Renal pelvis (tissue), 4 donors: ENCODE measurements around the gene ARRB2. TPM values are rescaled to one million over a fixed set of nuclear protein-coding genes. Genes with fewer than 3 reads are reported as not detected.

Source experiments
- DNase-seq: peaks from one replicate; pipeline ENCODE4 v3.0.0-alpha.2; 2013
- polyA plus RNA-seq, 3 donors: library from polyadenylated mRNA; unstranded; fragments of 120-200 nt; gene quantifications; one replicate each; pipeline ENCODE4 v1.2.1, GENCODE V29; 2013; ENCODE audit not compliant: insufficient read length in 3 of 3

The ARRB2 gene
- polyA plus RNA-seq, 3 donors, result 32.8 to 36.6 (median 36.5) TPM

- no peak for DNase-seq
Measured at GRCh38 chr17:4722678-4723240, 12.3 kb downstream of the ARRB2 start.

DNA sequence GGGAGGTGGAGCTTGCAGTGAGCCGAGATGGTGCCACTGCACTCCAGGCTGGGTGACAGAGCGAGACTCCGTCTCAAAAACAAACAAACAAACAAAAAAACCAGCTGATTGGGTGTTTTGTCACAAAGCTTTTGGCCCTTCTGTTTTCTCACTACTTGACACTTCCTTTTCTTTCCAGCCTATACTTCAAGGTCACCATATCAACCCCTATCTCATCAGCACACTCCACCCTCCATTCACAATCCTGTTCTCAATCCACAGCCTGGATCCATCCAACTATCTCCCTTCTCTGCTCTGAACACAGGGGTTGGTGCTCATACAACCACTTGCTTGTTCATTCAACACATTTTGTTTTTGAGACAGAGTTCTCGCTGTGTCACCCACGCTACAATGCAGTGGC lies 14.2 kb downstream of the ARRB2 start:
- DNase-seq, result no peak

GRCh38 chr17:4725646-4726310 lies 15.3 kb downstream of the ARRB2 start:
- no peak for DNase-seq

DNA sequence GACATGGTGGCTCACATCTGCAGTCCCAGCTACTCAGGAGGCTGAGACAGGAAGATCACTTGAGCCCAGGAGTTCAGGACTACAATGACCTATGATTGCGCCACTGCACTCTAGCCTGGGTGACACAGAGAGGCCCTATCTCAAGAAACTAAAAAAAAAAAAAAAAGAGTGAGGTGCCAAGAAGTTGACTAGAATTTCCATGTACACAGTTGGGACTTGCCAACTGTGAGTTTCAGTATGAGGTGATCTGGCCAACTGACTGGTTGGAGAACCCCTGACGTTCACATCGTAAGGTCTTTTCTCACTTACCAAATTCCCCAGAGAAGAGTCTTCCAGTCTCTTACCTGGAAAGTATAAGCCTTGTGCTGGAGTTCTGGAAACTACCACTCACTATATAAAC lies 17.7 kb downstream of the ARRB2 start:
- DNase-seq, result no peak

DNA sequence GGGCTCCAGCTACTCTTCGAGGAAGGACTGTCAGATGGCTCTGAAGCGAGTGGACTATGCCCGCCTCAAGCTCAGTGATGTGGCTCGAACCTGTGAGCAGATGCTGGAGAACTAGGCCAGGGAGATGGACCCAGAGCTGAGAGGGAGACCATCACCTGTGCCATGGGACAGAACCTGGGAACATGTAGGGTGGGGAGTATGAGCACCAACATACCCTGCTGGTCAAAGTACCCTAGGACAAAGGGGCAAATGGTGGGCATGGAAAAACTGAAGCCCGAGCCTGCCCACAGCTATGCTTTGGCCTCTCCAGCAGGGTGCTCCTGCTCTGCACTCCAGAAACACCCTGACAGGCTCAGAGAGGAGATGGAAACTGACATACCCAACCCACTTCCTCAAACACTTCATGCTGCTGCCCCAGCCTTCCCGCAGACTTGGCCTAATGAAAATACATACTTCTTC lies 22.7 kb downstream of the ARRB2 start:
- no peak for DNase-seq

- no peak for DNase-seq
Measured at GRCh38 chr17:4734857-4735475, 24.5 kb downstream of the ARRB2 start.

GRCh38 chr17:4735876-4736651 lies 25.6 kb downstream of the ARRB2 start:
- DNase-seq, result no peak

DNA sequence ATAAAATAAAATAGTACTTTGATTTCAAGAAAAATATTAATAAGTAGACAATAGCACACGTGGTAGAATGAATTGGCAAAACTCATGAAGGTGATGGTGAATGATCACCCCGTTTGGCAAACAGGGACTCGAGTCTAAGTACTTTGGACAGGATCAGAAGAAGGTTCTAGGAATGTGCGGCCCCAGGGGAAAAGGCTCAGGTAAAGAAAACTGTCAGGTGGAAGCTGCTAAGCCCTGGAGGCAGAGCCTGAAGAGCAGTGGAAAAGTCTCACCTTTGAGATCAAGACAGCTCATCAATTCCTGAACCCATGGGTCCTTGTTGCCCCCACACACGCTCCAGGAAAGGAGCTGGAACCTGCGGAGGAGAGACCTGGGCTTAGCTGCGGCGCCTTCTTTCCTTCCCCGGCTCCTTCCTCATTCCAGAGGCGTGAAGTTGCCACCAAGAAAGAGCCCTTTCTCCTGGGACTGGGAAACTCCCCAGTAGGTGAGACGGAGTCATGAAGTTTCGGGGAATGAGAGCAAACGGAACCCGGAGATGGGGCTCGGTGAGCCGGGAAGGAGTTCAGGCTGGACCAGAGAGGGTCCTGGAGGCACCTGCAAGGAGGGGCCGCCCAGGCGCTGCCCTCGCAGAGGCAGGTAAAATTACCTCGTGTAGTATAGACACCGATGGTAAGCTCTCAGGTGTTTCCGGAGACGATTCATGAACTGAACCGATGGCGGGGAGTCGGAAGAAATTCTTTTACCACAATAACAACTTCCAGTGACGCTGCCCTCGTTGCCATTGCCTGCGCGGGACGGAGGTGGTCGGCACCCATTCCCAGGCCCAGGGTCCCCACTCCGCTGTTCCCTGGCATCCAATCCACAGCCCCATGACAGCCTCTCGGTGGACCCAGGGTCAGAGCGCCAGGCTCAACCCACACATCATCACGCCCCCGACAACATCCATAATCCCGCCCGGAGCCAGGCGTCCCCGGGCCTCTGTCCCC lies 28.0 kb downstream of the ARRB2 start:
- DNase-seq, result no peak

GRCh38 chr17:4739122-4740024 lies 28.9 kb downstream of the ARRB2 start, which contains the start of the genes CXCL16 and ZMYND15:
CXCL16 (minus strand) TSS chr17:4739928; CDS start chr17:4739339, 589 bp downstream.
ZMYND15 (plus strand) TSS chr17:4739833; CDS start chr17:4740549, 716 bp downstream.
- peak; percentile 38 for DNase-seq

- no peak for DNase-seq
Measured at GRCh38 chr17:4740025-4740351, 29.6 kb downstream of the ARRB2 start.

DNA sequence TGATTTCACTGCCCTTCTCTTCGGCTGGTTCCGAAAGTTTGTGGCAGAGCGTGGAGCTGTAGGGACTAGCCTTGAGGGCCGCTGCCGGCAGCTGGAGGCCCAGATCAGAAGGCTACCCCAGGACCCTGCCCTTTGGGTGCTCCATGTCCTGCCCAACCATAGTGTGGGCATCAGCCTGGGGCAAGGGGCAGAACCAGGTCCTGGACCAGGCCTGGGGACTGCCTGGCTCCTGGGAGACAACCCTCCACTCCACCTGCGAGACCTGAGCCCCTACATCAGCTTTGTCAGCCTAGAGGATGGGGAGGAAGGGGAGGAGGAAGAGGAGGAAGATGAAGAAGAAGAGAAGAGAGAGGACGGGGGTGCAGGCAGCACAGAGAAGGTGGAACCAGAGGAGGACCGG lies 30.2 kb downstream of the ARRB2 start:
- no peak for DNase-seq

DNA sequence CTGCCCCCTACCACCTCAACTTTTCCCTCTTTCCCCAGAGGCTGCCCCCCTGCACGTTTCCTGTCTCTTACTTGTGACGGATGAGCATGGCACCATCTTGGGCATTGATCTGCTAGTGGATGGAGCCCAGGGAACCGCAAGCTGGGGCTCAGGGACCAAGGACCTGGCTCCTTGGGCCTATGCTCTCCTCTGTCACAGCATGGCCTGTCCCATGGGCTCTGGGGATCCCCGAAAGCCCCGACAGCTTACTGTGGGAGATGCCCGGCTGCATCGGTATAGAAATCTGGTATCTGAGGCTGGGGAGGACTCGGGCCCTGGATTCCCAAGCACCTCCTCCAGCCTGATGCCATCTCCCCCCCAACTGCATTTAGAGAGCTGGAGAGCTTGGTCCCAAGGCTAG lies 31.1 kb downstream of the ARRB2 start:
- no peak for DNase-seq

GRCh38 chr17:4742133-4742532 lies 31.7 kb downstream of the ARRB2 start:
- DNase-seq, result no peak

GRCh38 chr17:4742629-4743028 lies 32.2 kb downstream of the ARRB2 start:
- no peak for DNase-seq

GRCh38 chr17:4743216-4743615 lies 32.8 kb downstream of the ARRB2 start:
- no peak for DNase-seq

DNA sequence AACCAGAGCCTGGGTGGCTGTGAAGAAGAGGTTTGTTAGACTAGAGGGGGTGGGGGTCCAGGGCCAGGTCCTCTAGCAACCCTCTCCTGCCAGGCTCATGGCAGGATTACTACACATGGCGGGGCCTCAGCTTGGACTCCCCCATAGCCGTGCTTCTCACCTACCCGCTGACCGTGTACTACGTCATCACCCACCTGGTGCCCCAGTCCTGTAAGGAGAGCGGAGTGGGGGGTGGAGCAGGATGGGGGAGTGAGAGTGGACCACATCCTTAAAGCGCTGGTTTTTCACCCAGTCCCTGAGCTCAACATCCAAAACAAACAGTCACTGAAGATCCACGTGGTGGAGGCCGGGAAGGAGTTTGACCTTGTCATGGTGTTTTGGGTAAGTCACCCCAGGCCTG lies 33.5 kb downstream of the ARRB2 start:
- DNase-seq, result no peak

DNA sequence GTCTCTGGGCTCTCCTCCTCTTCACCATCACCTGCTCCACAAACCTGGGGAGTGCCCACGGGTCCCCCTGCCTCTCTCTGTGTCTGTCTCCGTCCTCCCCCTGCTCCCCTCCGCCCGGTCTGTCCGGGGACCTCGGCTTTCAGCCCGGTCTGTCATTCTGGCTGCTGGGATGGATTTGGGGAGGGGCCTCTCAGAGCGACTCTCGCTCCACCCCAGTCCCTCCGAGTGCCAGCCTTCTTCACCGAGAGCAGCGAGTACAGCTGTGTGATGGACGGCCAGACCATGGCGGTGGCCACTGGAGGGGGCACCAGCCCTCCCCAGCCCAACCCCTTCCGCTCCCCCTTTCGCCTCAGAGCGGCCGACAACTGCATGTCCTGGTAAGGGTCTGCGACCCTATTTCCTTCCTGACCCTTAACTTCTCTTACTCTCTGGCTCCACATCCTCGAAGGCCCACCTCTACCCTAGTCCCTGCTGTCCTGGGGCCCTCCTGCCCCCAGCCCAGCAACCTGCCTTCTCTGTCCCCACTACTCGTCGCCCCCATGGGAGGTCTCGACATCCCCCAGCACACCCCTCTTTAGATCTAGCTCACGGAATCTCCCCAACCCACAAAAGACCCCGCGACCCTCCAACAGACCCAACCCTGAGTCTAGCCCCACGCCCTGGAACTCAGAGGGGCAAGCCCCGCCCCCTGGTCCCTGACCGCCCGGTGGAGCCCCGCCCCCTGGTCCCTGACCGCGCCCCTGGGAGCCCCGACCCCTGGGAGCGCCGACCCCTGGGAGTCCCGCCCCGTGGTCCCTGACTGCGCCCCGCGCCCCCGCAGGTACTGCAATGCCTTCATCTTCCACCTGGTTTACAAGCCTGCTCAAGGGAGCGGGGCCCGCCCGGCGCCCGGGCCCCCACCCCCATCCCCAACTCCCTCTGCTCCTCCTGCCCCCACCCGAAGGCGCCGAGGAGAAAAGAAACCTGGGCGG lies 34.9 kb downstream of the ARRB2 start:
- DNase-seq, result no peak

DNA sequence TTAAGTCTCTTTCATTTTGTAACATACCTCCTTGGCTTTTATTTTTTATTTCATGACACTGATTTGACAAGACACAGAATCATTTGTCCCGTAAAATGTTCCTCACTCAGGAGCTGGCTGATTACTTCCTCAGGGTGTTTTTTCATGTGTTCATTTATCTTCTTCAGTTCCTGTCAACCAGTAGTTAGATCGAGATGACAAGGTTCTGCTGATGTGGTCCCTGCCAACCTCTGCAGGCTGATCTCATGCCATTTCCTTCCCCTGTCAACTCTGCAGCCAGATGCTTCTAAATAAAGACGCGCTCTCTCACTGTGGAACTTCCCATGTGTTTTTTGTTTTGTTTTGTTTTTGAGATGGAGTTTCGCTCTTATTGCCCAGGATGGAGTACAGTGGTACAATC lies 37.4 kb downstream of the ARRB2 start:
- no peak for DNase-seq

DNA sequence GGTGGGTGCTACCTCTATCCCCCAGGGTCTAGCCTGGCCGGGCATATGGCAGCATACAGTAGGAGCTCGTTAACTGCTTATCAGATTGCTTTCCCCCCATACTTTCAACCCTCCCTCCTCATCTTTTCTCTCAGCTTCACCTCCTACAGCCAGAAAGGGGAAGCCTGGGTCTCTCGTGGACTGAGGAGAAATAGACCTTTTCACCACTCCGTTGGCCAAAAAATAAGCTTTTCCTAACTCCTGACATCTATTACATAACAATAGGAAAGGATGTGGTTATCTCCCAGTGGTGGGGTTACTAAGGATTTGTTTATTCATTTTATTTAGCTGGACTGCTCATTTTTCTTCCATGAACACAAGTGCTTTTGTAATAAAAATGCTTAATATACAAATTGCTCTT lies 38.3 kb downstream of the ARRB2 start:
- no peak for DNase-seq
